Suppressor macrophage treated with lipopolysaccharide for 1 hour (primary cell): ENCODE data around the gene NRL.
"Not testable (repeated sequence)": the region's sequence is repeated elsewhere in the genome, so short reads cannot be mapped to it uniquely, and the experiment has no call there.

ENCODE experiments used
- DNase-seq, 3 donors: peaks; one replicate each; pipeline ENCODE4 v3.0.0-alpha.2; 2020 to 2022

NRL gene

DNA sequence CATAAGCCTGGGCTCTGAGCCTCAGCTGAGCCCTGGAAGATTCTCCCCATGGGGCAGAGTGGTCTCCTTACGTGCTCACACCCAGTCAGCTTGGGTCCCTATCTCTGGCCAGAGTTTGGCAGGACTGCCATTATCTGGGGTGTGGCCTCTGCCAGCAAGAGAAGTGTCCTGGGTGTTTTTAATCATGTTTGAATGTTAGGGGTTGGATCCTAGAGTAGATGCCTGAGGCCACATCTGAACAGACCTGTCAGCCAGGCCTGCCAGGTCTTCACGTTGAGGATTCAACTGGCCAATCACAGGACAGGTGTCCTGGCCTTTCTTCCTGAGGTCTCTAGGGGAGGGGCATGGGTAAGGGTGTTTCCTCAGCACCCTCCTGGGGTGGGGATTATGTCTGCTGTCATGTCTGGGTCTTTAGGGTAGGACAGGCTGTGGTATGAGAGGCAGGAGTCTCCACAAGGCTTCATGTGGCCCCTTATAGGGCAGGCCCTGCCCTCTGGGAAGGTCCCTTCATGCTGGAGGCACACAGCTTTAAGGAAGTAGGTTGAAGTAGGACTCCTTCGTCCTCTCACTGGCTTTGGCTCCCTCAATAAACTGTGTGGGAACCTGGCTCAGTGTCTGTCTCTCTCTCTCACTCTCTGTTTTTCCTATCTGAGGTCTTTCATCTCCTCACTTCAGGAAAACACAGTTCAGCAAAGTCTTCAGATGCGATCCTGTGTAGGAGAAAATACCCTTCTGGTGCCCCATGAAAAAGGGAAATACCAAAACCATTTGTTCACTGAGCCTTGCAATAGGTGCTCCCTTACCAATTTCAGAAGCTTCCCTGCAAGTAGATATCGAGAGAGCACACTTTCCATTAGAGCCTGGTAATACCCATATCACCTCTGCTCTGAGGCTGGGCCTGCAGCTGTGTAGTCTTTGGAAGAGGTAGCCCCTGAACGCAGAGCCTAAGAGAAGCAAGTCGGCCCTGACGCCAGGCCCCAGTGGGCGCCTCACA is 9.0 kb upstream of the NRL start:
- peak in 1 of 3 donors; percentile 20 for DNase-seq

DNA sequence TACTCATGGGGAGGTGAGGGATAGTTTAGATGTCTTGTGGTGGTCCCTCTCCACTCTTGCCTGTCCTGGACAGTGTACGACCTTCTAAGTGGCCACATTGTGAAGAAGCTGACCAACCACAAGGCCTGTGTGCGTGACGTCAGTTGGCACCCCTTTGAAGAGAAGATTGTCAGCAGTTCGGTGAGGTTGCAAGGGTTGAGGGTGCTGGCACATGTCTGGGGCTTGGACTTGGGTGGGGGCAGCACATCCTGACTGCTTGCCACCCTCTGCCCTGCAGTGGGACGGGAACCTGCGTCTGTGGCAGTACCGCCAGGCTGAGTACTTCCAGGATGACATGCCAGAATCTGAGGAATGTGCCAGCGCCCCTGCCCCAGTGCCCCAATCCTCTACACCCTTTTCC is 8.1 kb upstream of the NRL start:
- DNase-seq = no peak

DNA sequence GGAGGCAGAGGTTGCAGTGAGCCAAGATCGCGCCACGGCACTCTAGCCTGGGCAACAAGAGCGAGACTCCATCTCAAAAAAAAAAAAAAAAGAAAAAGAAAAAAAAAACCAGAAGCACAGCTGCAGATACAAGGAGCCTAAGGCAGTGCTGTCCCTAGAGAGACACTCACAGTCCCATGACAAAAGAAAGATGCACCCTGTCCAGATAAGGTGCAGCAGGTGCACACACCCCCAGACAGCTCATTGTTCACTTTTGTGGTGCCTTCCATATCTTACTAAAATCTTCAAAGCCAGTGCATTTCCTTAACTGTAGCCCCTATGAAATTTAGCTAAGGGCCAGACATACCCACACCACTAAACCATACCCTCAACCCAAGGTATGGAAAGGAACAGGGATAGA is 7.7 kb upstream of the NRL start:
- DNase-seq = no peak

DNA sequence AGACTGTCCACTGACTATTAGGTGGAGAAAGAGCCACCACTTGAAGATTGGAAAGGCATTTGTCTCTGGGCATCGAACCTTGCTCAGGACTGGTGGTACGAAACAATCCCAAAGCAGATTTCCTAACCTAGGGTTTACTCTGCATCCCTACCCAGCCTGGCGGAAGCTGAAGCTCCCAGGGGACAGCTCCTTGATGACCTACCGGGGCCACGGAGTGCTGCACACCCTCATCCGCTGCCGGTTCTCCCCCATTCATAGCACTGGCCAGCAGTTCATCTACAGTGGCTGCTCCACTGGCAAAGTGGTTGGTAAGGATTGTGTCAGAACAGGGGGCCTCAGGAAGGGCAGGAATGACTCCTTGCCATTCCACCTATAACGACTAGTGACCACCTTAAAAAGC is 6.5 kb upstream of the NRL start:
- no peak for DNase-seq

DNA sequence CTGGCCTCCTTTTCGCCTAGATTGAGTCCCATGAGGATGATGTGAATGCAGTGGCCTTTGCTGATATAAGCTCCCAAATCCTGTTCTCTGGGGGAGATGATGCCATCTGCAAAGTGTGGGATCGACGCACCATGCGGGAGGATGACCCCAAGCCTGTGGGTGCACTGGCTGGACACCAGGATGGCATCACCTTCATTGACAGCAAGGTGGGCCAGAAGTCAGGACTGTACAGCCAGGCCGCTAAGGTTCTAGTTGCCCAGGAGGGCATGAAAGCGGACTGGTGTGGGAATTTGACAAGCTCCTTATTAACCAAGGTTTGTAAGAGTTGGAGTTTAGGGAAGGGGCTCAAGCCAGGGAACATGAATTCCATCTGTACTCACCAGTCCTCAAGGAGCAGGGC is 4.9 kb upstream of the NRL start:
- DNase-seq = no peak

DNA sequence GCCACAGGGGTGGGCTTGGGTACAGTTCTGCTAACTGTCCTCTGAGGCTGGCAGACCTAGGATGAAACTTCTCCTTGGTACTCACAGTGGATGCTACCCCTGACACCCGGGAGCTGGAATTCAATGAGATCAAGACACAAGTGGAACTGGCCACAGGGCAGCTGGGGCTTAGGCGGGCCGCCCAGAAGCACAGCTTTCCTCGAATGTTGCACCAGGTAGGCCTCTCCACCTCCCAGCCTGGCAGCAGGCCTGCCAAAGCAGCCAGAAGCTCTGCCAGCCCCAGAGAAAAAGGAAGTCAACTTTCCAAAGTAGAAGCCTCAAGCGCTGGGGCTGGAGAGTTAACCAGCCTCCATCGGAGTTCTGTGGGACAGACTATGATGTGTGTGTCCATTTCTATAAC is 2.4 kb upstream of the NRL start:
- DNase-seq = no peak

DNA sequence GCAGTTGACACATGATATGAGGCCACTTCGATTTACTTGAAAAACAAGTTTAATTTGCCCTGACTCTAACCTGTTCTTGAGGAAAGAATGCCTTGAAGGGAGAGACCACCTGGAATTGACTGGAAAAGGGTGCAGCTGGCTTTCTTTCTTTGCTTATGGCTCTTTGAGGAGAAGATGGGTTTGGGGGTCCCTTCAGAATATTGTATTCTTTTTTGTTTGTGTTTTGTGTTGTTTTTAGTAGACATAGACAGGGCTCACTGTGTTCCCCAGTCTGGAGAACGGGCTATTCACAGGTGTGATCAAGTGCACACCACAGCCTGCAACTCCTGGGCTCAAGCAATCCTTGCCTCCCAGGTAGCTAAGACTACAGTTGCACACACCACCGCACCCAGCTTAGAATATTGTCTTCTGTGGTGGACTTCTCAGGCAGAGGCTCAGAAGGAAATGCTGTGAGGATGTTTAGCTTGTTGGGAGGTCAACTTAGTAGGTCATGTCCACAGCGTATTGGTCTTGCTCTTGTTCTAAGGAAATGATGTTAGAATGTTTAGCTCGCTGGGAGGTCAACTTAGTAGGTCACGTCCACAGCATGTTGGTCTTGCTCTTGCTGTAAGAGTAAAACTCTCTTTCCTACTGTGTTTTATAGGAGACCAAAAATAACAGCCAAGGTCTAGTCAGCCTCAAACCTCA is 1.5 kb upstream of the NRL start:
- no peak for DNase-seq

DNA sequence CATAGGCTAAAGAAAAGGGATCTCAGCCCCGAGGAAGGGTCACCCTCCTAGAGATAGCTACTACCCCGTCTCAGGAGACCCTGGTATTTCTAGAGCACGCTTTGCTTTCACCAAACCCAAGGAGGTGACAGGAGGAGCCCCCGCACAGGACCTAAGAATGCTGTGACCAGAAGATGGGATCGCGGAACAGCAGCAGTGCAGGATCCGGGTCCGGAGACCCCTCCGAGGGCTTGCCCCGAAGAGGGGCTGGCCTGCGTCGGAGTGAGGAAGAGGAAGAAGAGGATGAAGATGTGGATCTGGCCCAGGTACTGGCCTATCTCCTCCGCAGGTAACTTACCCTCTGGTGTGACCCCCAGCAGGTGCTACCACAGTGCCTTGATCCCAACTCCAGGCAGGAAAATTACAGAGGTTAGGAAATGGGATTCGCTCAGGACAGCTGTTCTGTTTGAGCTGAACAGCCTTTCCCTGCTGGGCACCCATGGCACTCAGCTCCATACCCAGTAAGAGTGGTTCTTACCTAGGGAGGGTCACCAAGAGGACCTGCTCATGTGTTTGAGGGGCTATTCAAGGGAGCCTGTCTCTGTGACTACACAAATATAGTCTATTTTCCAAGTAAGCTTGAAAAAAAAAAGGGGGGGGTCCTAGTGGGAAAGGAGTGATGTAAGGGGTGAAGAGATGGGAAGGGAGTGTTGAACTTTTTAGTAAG is 826 bp upstream of the NRL start:
- no peak for DNase-seq

DNA sequence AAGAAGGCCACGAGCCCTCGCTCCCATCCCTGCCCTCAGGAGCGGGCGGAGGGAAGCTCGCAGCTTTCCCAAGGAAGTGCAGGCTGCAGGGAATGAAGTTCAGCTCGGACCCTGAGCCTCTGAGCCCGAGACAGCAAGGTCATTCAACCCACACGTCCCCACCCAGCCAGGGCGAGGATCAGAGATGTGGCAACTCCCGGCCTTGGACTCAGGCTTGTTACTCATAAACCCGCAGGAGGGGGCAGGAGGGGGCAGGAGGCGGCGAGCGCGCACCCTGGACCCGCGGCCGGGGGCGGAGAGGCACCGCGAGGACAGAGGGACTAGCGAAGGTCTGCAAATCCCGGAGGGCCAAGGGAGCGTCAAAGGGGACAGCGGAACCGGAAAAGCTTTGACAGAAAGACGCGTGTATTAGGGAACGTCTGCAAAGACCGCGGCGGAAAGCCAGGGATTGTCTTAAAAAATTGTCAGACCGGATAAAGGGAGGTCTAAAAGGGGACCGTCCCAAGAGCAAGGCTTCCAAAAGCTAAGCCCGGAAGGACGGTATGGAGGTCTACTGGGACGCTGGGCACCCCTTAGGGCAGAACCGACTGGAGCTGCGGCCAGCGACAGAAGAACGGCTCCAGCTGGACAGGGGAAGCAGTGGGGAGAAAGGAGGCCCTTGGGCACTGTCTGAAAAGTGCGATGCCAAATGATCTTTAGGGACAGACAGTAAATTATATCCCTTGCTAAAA is 783 bp downstream of the NRL start:
- peak; percentile 94 to 97 (median 97) for DNase-seq

DNA sequence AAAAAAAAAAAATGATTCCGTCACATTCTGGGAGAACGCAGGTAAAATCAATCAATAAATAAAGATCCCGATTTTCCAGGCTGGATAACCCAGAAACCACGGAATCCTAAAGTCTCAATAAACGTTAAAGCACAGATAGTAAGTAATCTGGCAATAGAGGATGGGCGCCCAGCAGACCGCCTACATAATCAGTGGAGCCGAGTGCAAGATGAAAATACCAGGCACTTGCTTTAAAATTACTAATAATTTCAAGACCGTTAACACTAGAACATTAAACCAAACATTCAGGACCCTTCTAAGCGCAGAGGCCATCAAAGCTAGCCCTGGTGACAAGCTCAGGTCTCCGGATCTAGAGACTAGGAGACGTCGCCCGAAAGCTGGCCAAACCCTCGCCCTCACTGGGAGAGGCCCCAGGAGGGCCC is 1.4 kb downstream of the NRL start:
- no peak for DNase-seq

DNA sequence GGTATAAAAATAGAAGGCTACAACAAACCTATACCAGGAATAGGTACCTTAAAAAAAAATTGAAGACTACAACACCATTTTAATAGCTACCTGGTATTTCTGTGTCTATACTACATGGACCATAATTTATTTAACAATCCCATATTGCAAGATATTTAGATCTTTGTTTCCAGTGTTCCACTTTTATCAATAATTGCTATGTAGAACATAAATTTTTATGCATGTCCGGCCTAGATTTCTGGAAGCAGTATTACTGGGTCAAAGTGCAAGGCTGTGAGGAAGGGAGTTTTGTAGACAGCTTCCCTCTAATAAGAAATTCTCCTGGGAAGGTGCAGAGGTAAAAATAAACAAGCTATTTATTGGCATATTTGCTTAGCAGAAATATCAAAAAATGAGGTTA is 4.2 kb downstream of the NRL start:
- no peak for DNase-seq

DNA sequence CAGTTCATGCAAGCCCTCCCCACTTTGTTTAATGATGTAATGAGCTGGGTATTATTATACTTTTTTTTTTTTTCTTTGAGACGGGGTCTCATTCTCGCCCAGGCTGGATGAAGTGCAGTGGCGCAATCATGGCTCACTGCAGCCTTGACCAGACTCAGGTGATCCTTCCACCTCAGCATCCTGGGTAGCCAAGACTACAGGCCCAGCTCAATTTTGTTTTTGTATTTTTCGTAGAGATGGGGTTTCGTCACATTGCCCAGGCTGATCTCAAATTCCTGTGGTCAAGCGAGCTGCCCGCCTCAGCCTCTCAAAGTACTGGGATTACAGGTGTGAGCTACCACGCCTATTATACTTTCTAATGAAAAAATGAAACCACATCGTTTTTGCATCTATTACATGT is 4.7 kb downstream of the NRL start:
- no peak for DNase-seq

DNA sequence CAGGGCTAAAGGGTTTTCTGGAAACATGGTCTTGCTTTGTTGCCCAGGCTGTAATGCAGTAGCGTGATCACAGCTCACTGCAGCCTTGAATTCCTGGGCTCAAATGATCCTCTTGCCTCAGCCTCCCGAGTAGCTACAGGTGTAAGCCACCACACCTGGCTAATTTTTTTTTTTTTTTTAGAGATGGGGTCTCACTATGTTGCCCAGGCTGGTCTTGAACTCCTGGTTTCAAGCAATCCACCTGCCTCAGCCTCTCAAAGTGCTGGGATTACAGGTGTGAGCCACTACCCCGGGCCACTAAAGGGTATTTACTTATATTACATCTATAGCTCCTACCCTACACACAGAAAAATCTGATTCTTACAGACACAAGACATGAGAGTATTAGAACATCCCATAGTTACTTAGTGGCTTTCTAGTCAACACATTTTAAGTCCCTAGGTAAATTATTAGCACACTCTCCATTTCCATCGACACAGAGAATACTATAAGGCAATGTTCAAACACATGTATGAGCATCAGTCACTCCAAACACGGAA is 6.3 kb downstream of the NRL start:
- DNase-seq = no peak

DNA sequence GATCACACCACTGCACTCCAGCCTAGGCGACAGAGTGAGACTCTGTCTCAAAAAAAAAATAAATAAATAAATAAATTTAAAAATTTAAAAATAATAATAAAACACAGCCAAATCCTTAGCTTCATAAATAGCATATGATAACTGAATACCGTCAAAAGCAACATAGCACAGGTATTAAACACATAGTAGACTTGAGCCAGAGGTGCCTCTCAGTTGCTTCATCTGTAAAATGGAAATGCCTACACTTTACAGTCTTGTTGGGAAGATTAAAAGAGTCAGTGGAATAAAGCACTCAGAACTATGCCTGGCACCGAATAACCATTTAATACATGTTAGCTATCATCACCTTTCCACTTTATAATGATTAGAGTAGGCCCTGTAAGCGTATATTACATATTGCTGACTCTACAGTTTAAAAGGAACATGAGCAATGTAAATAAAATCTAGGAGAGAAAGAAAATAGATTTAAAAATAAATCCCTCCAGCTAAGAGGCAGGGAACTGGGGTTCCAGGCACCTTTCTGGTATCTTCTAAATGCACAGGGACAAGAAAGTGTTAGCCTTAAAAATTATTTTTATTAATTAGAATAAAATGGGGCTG is 8.0 kb downstream of the NRL start:
- no peak for DNase-seq

DNA sequence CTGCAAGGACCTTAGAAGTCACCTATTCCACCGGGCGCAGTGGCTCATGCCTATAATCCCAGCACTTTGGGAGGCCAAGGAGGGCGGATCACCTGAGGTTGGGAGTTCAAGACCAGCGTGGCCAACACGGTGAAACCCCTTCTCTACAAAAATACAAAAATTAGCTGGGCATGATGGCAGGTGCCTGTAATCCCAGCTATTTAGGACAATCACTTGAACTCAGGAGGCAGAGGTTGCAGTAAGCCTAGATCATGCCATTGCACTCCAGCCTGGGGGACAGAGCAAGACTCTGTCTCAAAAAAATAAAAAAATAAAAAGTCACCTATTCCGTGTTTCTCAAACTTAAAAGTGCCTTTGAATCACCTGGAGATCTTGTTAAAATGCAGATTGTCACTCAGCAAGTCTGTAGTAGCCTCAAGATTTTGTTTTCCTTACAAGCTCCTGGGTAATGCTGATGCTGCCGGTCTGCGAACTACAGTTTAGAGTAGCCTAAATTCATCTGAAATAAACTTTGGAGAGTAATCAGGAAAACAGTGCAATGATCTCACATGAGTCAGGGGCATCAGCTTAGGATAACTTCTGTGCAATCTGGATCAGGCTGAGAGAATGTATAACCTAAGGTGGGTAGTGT is 9.0 kb downstream of the NRL start:
- not testable (repeated sequence) for DNase-seq

DNA sequence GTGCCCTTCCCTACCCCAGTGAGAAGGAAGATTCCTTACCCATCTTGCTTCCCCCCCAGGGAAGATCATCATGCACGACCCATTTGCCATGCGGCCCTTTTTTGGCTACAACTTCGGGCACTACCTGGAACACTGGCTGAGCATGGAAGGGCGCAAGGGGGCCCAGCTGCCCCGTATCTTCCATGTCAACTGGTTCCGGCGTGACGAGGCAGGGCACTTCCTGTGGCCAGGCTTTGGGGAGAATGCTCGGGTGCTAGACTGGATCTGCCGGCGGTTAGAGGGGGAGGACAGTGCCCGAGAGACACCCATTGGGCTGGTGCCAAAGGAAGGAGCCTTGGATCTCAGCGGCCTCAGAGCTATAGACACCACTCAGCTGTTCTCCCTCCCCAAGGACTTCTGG is 11.3 kb downstream of the NRL start:
- no peak for DNase-seq

DNA sequence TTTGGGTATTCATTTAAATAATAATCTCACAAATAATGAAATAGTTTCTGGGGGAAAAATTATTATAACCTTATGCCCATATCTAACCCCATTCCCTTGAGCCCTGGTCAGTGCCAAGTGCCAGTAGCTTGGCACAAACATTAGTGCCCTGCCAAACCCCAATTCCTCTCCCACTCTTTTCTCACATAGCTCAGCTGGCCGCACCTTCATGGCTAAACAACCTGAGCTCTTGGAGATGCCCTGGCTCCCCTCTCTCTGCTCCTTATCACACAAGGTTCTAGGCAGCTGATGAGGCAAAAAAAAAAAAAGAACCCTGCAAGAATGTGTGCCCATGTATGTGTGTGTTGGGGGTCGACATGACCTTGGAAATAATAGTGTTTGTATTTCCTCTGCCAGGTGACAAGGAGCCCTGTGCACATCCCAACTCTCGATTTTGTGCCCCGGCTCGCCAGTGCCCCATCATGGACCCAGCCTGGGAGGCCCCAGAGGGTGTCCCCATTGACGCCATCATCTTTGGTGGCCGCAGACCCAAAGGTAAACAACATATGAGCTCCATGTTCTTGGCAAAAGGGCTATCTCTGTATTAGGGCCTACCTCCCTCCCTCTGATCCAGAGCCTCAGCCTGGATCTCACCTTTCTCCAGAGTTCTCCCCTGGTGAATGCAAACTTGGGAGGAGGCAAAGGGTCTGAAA is 12.2 kb downstream of the NRL start:
- DNase-seq = no peak

DNA sequence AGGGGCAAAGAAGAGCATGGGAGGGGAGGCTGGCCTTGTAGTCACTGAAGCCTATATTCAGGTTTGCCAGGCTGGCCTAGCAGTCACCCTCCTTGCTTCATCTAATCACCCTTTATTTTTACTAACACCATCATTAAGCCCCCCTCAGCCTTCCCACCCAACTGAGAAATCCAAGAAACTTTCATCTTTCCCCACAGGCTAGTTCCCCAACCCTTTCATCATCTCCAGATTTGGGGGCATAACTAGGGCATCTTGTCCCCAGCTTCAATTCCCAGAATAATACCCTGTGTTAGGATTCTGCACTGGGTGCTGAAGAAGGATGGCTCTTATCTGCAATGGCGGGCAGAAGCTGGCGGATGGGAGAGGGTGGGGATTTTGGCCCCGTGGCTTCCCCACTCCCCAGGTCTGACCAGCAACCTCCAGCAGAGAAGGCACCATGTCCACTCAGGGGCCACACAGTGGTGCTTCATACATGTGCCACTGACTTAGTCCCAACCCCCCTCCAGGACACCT is 13.7 kb downstream of the NRL start:
- DNase-seq = no peak

DNA sequence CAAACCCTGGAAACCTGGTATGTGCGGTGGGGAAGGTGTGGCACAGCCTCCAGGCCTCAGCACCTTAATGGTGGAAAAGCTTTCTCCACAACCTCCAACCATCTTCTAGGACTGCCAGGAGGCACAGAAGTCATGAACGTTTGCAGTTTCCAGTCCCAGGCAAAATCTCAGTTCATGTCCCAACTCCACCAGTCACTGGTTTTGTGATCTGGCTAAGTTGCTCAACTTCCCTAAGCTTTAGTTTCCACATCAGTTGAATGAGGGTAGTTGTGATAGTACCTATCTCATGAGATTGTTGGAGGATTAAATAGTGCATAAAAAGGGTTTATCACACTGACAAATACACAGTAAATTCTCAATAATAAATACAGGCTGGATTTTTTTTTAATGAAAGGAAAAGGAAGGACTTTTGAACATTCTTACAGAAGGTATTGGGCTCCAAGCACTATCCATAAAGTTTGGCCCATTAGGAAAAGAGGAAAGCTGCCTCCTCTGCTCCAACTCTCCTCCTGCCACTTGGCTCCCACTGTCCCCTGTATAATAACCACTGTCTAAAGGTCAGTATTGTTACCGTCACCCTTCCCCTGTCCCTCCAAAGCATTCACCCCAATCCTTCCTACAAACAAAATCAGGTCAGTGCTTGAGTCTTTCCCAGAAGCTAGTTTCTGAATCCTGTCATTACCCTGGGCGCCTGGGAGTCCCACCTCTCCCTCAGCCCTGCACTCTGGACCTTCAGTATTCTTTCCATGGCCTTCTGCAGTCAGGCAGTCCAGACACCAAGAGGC is 14.4 kb downstream of the NRL start:
- DNase-seq = peak; percentile 27 to 47 (median 39)
